ENCODE measurements around the gene PDE11A. TPM values are rescaled to one million over a fixed set of nuclear protein-coding genes. Genes with fewer than 3 reads are reported as not detected.
"Not testable (repeated sequence)": the region's sequence is repeated elsewhere in the genome, so short reads cannot be mapped to it uniquely, and the experiment has no call there.

PDE11A gene
- total RNA-seq, 1 experiment from 2014 or later = 0.43 TPM

DNA sequence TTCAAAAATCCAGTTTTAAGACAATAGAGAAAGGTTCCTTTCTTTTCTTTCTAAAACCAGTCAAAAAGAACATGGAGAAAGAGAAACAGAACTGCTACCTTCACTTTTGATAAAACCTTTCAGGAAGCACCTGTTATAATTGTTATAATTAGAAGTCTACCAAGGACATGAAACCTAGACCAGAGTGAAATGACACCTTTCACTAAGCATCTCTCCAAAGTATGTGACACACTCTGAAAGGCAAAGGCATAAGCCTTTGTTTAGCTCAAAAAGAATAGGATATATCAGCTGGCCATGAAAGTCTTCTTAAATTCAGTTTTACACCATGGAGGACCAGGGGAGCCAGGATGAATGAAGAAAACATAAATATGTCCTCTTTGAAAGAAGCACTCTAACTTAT, 20.9 kb upstream of the PDE11A start:
- DNase-seq = no peak
- Histone ChIP-seq H3K4me1 (no peaks in the 10 kb centered on the region), H3K4me3 (no peak overlapping the region), H3K9me3 (replicated peaks) (no peaks in the 10 kb centered on the region), H3K36me3 (no peaks in the 10 kb centered on the region), H3K27me3 (0 out of 2 replicates have a peak, but pooled peaks cover 3% of the 10 kb centered on the region), H3K27ac (no peak overlapping the region)

GRCh38 chr2:178088774-178089270, 16.2 kb upstream of the PDE11A start:
- H3K27me3 ChIP-seq = 0 out of 2 replicates have a peak, but pooled peaks cover 3% of the 10 kb centered on the region
- no peaks in the 10 kb centered on the region for H3K4me1 ChIP-seq
- H3K4me3 ChIP-seq = no peak overlapping the region
- H3K36me3 ChIP-seq = no peaks in the 10 kb centered on the region
- no peak overlapping the region for H3K27ac ChIP-seq
- no peak for DNase-seq
- H3K9me3 ChIP-seq (replicated peaks) = no peaks in the 10 kb centered on the region

DNA sequence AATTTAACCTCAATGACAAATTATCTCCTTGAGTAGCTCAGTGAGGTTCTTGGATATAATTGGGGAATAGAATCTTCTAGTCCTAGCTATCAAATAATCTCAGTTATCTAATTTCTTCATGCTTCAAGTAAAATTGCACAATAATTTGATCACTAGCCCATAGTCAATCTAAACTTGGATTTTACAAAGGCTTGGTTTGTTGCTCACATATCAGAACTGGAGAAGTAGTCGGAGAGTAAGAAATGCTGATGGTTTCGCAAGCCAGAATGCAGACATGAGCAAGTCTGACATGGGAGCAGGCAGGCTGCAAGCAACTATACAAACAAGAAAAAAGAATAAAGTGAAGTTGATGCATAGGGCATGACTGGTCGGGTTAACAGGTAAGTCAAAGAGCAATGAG, 11.7 kb upstream of the PDE11A start:
- H3K27me3 ChIP-seq = 0 out of 2 replicates have a peak, but pooled peaks cover 1% of the 10 kb centered on the region

GRCh38 chr2:178082408-178083045, 9.9 kb upstream of the PDE11A start:
- no peaks in the 10 kb centered on the region for H3K36me3 ChIP-seq
- H3K9me3 ChIP-seq (replicated peaks) = peaks cover 9% of the 10 kb centered on the region; the same call in 1 of the 2 replicates
- H3K27ac ChIP-seq = no peak overlapping the region
- no peak overlapping the region for H3K4me3 ChIP-seq
- DNase-seq = no peak
- no peaks in the 10 kb centered on the region for H3K27me3 ChIP-seq
- no peaks in the 10 kb centered on the region for H3K4me1 ChIP-seq

More for the DNA sequence above, 11.7 kb upstream of the PDE11A start:
- Histone ChIP-seq H3K4me1 (no peaks in the 10 kb centered on the region), H3K27ac (no peak overlapping the region), H3K9me3 (replicated peaks) (peaks cover 9% of the 10 kb centered on the region; the same call in 1 of the 2 replicates), H3K4me3 (no peak overlapping the region), H3K36me3 (no peaks in the 10 kb centered on the region)
- no peak for DNase-seq

GRCh38 chr2:178079279-178079678, 6.7 kb upstream of the PDE11A start:
- H3K27me3 ChIP-seq; DNase-seq; H3K27ac ChIP-seq; H3K4me1 ChIP-seq; H3K36me3 ChIP-seq; H3K4me3 ChIP-seq; H3K9me3 ChIP-seq (replicated peaks): not testable (repeated sequence)

- Histone ChIP-seq H3K4me3 (no peak overlapping the region), H3K27me3 (no peaks in the 10 kb centered on the region; the same call in 1 of the 2 replicates), H3K4me1 (peaks cover 5% of the 10 kb centered on the region; the same call in 1 of the 2 replicates), H3K9me3 (replicated peaks) (peaks cover 9% of the 10 kb centered on the region; the same call in 1 of the 2 replicates), H3K27ac (no peak overlapping the region), H3K36me3 (no peaks in the 10 kb centered on the region)
- no peak for DNase-seq
Measured at GRCh38 chr2:178076130-178076529, 3.6 kb upstream of the PDE11A start.

DNA sequence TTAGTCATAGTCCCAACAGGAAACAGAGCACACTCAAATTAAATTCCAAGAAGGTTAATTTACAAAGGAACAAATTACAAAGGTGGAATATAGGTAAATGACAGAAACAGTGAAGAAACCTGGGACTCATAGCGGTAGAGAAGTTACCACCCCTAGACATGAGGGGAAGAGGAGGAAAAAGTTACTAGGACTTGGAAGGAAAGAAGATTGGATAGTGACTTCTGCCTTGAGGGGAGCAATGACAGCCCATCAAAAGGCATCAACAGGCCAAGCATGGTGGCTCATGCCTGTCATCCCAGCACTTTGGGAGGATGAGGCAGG, 2.4 kb upstream of the PDE11A start:
- DNase-seq = no peak
- H3K27me3 ChIP-seq = no peaks in the 10 kb centered on the region; the same call in 1 of the 2 replicates
- peaks cover 5% of the 10 kb centered on the region; the same call in 1 of the 2 replicates for H3K4me1 ChIP-seq
- H3K27ac ChIP-seq = no peak overlapping the region
- peaks cover 5% of the 10 kb centered on the region; the same call in 1 of the 2 replicates for H3K9me3 ChIP-seq (replicated peaks)
- no peak overlapping the region for H3K4me3 ChIP-seq
- no peaks in the 10 kb centered on the region for H3K36me3 ChIP-seq

DNA sequence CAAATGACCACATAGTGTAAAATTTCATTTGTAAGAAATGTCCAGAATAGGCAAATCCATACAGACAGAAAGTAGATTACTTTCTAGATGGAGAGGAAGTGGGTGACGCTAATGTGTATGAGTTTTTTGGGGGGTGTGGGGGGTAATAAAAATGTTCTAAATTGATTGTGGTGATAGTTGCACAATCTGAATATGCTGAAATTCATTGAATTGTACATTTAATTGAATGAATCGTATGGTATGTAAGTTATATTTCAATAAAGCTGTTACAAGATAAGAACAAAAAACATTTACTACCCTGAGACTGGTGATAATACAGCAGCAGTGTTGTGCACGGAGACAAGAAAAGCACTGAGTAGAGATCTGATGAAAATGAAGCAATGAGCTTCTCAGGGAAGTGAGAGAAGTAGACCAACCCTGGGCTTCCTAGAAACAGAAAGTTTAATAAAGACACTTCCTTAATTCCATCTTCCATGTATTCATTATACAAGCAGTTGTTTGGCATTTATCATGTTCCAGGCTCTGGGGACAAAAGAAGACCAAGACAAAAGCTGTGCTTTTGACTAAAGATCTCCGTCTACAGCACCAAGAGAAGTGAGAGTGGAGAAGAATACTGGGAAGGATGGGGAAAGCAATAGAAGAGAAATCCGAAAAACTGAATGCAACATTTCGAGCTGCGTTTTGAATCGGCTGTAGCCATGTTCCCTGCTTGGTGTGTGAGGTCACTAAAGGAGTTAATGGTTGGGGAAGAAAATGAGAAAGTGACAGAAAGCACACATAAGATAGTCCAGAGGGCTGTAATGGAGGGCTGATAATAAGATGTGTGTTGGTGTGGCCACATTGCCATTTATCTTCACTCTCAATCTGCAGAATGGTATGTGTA, 1.8 kb upstream of the PDE11A start:
- no peak overlapping the region for H3K4me3 ChIP-seq
- H3K27me3 ChIP-seq = no peaks in the 10 kb centered on the region; the same call in none of the 2 replicates
- H3K27ac ChIP-seq = no peak overlapping the region
- H3K4me1 ChIP-seq = peaks cover 5% of the 10 kb centered on the region; the same call in 1 of the 2 replicates
- no peaks in the 10 kb centered on the region for H3K9me3 ChIP-seq (replicated peaks)
- H3K36me3 ChIP-seq = no peaks in the 10 kb centered on the region
- no peak for DNase-seq

GRCh38 chr2:178072000-178072382, 586 bp downstream of the PDE11A start:
- Histone ChIP-seq H3K4me3 (peak overlapping the region; percentile 63), H3K9me3 (replicated peaks) (no peaks in the 10 kb centered on the region), H3K27me3 (no peaks in the 10 kb centered on the region; the same call in none of the 2 replicates), H3K36me3 (no peaks in the 10 kb centered on the region), H3K27ac (no peak overlapping the region), H3K4me1 (peaks cover 5% of the 10 kb centered on the region; the same call in 1 of the 2 replicates)
- no peak for DNase-seq

GRCh38 chr2:178070824-178071223, 1.8 kb downstream of the PDE11A start:
- Histone ChIP-seq H3K4me3 (no peak overlapping the region), H3K27ac (no peak overlapping the region), H3K27me3 (no peaks in the 10 kb centered on the region; the same call in none of the 2 replicates), H3K9me3 (replicated peaks) (no peaks in the 10 kb centered on the region), H3K36me3 (no peaks in the 10 kb centered on the region), H3K4me1 (peaks cover 5% of the 10 kb centered on the region; the same call in 1 of the 2 replicates)
- no peak for DNase-seq

DNA sequence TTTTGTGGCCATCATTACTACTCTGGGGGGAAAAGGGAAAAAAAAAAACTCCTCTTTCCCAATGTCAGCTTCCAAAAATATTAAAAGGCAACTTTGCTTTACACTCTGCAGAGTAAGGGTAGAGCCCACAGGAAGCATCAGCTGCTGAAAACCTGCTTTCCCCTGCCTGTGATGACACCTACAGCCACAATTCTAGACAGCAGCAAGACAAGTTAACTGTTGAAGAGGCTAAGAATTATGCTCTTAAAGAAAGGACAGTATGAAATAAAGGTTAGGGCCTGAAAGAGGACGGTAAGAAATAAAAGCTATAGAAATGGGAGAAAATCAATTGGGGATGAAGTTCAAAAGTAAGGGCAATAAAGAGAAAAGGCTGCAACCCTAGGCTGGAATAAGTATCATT, 3.0 kb downstream of the PDE11A start:
- Histone ChIP-seq H3K27me3 (no peaks in the 10 kb centered on the region; the same call in none of the 2 replicates), H3K9me3 (replicated peaks) (no peaks in the 10 kb centered on the region), H3K27ac (no peak overlapping the region), H3K4me3 (no peak overlapping the region), H3K4me1 (peaks cover 5% of the 10 kb centered on the region; the same call in 1 of the 2 replicates), H3K36me3 (no peaks in the 10 kb centered on the region)
- DNase-seq = no peak

DNA sequence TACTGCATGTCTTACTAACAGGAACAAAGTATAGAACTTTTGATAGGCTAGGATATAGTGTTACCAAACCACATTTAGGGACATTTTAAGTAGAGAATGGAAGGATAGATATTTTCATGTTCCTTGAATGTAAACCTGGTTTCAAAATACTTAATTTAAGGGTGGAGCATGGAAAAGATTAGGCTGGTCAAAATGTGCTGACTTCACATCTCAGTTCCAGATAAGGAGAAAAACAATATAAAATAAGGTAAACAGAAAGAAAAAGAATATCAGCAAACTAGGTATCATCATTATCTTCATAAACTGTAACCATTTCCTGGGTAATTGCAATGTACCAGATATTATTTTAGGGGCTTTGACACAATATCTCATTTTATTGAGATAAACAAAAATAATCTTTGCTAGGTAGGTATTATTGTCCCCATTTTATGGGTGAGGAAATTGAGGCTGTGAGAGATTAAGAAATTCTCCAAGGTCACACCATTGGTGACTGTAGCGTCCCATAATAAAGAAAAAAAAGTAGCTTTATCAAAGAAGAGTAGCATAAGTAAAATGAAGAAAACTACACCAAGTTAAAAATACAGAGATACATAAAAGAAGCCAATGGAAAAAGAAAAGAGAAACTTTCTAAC, 3.6 kb downstream of the PDE11A start:
- peaks cover 5% of the 10 kb centered on the region; the same call in 1 of the 2 replicates for H3K4me1 ChIP-seq
- no peak overlapping the region for H3K27ac ChIP-seq
- H3K36me3 ChIP-seq = no peaks in the 10 kb centered on the region
- no peak overlapping the region for H3K4me3 ChIP-seq
- no peaks in the 10 kb centered on the region for H3K9me3 ChIP-seq (replicated peaks)
- DNase-seq = no peak
- no peaks in the 10 kb centered on the region; the same call in none of the 2 replicates for H3K27me3 ChIP-seq

- Histone ChIP-seq H3K4me1 (peaks cover 1% of the 10 kb centered on the region; the same call in 1 of the 2 replicates), H3K27me3 (no peaks in the 10 kb centered on the region; the same call in none of the 2 replicates), H3K36me3 (no peaks in the 10 kb centered on the region), H3K27ac (no peak overlapping the region), H3K9me3 (replicated peaks) (no peaks in the 10 kb centered on the region), H3K4me3 (no peak overlapping the region)
- DNase-seq = no peak
Measured at GRCh38 chr2:178066890-178067669, 5.5 kb downstream of the PDE11A start.

GRCh38 chr2:178066324-178066723, 6.3 kb downstream of the PDE11A start:
- no peak for DNase-seq
- Histone ChIP-seq H3K9me3 (replicated peaks) (no peaks in the 10 kb centered on the region), H3K27ac (no peak overlapping the region), H3K4me3 (no peak overlapping the region), H3K36me3 (no peaks in the 10 kb centered on the region), H3K4me1 (no peaks in the 10 kb centered on the region), H3K27me3 (no peaks in the 10 kb centered on the region; the same call in none of the 2 replicates)
